ENCODE measurements around the gene FBXL7. TPM values are rescaled to one million over a fixed set of nuclear protein-coding genes. Genes with fewer than 3 reads are reported as not detected.

Gene FBXL7
- total RNA-seq, 2 experiments from 2014 or later, result not detected

DNA sequence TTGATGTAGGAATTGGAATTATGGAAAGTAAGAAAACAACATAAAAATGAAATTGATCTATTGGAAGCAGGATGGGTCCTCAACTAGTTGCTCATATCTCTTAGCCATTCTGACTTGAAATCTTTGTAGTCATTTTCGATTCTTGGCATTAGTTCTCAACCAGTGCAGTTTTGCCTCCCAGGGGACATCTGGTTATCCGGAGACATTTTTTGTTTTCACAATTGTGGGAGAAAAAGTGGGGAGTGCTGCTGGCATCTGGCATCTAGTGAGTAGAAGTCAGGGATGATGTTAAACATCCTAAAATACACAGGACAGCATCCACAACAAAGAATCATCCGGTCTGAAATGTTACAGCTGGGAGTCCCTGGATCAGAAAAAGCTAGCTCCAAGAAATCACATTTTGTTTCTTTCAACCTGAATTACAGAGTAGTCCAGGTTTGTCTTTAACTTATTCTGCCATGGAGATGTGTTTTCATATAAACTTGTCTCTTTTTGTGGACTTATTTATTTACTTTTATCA, 74.9 kb downstream of the FBXL7 start:
- Mint-ChIP-seq H3K36me3 (ENCODE audit: low read depth) (no peaks in the 10 kb centered on the region), H3K27me3 (ENCODE audit: low read depth) (no peaks in the 10 kb centered on the region)
- intact Hi-C loops (cut with micrococcal nuclease), result no loop called here

GRCh38 chr5:15575666-15576065, 75.7 kb downstream of the FBXL7 start:
- no peaks in the 10 kb centered on the region for H3K4me1 Mint-ChIP-seq (ENCODE audit: low read depth)

More for the DNA sequence above, 74.9 kb downstream of the FBXL7 start:
- CTCF ChIA-PET, result no interaction called here
- Mint-ChIP-seq H3K4me1 (ENCODE audit: low read depth) (no peaks in the 10 kb centered on the region), H3K4me3 (no peak overlapping the region), H3K27ac (no peak overlapping the region), H3K9me3 (peaks cover 3% of the 10 kb centered on the region)
- no peak for DNase-seq

GRCh38 chr5:15577132-15577531, 77.2 kb downstream of the FBXL7 start:
- H3K27ac Mint-ChIP-seq, result no peak overlapping the region
- DNase-seq, result no peak
- H3K4me3 Mint-ChIP-seq, result no peak overlapping the region
- intact Hi-C loops (cut with micrococcal nuclease), result no loop called here
- no peaks in the 10 kb centered on the region for H3K4me1 Mint-ChIP-seq (ENCODE audit: low read depth)
- H3K27me3 Mint-ChIP-seq (ENCODE audit: low read depth), result no peaks in the 10 kb centered on the region
- CTCF ChIA-PET, result no interaction called here
- H3K9me3 Mint-ChIP-seq, result no peaks in the 10 kb centered on the region
- no peaks in the 10 kb centered on the region for H3K36me3 Mint-ChIP-seq (ENCODE audit: low read depth)

More at GRCh38 chr5:15575666-15576065, 75.7 kb downstream of the FBXL7 start:
- H3K27ac Mint-ChIP-seq, result no peak overlapping the region
- CTCF ChIA-PET, result no interaction called here
- intact Hi-C loops (cut with micrococcal nuclease), result no loop called here
- H3K36me3 Mint-ChIP-seq (ENCODE audit: low read depth), result no peaks in the 10 kb centered on the region
- no peaks in the 10 kb centered on the region for H3K27me3 Mint-ChIP-seq (ENCODE audit: low read depth)
- no peak for DNase-seq
- H3K4me3 Mint-ChIP-seq, result no peak overlapping the region
- no peaks in the 10 kb centered on the region for H3K9me3 Mint-ChIP-seq

DNA sequence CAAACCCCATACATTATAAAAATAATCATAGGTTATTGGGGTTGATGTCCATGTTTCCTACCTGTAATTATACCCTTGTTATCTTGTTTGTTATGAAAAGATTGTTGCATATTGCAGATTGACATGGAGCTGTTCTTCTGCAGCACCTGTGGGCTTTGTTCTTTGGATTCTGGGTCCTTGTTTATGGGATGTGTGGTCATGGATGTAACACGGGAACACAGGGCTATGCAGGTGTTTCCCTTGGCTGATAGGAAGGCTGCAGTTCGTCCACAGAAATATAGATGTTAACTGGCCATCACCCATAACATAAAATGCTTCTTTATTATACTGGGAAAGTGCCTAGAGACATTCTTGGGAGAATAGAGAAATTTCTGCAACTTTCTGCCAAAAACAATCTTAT, 77.9 kb downstream of the FBXL7 start:
- intact Hi-C loops (cut with micrococcal nuclease), result no loop called here
- Mint-ChIP-seq H3K9me3 (no peaks in the 10 kb centered on the region), H3K4me3 (no peak overlapping the region), H3K27me3 (ENCODE audit: low read depth) (no peaks in the 10 kb centered on the region), H3K36me3 (ENCODE audit: low read depth) (no peaks in the 10 kb centered on the region), H3K27ac (no peak overlapping the region), H3K4me1 (ENCODE audit: low read depth) (no peaks in the 10 kb centered on the region)
- DNase-seq, result no peak
- CTCF ChIA-PET, result no interaction called here

DNA sequence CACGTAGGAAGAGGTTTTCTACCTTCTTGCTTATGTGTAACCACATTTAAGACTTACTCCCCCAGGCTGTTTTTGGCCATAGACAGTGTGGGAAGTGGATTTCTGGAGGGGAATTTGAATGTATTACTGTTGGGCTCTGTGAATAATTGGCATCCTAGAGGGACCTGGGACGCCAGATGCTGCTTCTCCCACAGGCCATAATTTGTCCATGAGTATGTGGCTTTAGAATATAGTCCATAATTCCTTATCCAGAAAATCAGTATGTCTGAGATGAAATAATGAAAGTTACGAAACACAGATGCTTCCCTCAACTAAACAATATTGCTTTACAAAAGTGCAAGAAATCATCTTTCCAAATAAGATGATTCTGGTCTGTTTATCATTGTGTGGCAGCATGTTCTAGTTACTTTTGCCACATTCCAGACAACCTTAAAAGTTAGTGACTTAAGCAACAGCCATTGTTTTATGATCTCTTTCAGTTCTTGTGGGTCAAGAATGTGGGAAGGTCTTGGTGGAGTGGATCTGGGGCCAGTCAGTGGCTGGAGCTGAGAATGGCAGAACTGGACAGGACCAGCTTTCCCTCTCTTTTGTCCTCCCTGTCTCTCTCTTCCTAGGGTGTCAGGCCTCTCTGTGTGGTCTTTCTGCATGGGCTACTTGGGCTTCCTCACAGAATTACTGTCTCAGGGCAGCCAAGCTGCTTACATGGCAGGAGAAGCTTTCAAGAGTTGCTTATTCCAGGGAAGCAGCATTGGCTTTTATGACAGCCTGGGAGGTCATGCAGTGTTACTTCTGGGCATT, 79.4 kb downstream of the FBXL7 start:
- CTCF ChIA-PET, result no interaction called here
- no peak for DNase-seq
- no peaks in the 10 kb centered on the region for H3K27me3 Mint-ChIP-seq (ENCODE audit: low read depth)
- H3K36me3 Mint-ChIP-seq (ENCODE audit: low read depth), result no peaks in the 10 kb centered on the region
- intact Hi-C loops (cut with micrococcal nuclease), result no loop called here
- no peaks in the 10 kb centered on the region for H3K4me1 Mint-ChIP-seq (ENCODE audit: low read depth)
- no peak overlapping the region for H3K27ac Mint-ChIP-seq
- H3K4me3 Mint-ChIP-seq, result no peak overlapping the region
- peaks cover 6% of the 10 kb centered on the region for H3K9me3 Mint-ChIP-seq

- CTCF ChIA-PET, result no interaction called here
- intact Hi-C loops (cut with micrococcal nuclease), result no loop called here
- H3K27me3 Mint-ChIP-seq (ENCODE audit: low read depth), result no peaks in the 10 kb centered on the region
- no peak overlapping the region for H3K27ac Mint-ChIP-seq
- H3K4me1 Mint-ChIP-seq (ENCODE audit: low read depth), result no peaks in the 10 kb centered on the region
- H3K4me3 Mint-ChIP-seq, result no peak overlapping the region
- H3K36me3 Mint-ChIP-seq (ENCODE audit: low read depth), result no peaks in the 10 kb centered on the region
- H3K9me3 Mint-ChIP-seq, result peaks cover 7% of the 10 kb centered on the region
- DNase-seq, result no peak
Measured at GRCh38 chr5:15584528-15584927, 84.5 kb downstream of the FBXL7 start.

GRCh38 chr5:15585128-15585527, 85.1 kb downstream of the FBXL7 start:
- H3K4me1 Mint-ChIP-seq (ENCODE audit: low read depth), result no peaks in the 10 kb centered on the region
- no peaks in the 10 kb centered on the region for H3K36me3 Mint-ChIP-seq (ENCODE audit: low read depth)
- H3K9me3 Mint-ChIP-seq, result peaks cover 7% of the 10 kb centered on the region
- intact Hi-C loops (cut with micrococcal nuclease), result no loop called here
- no peak overlapping the region for H3K27ac Mint-ChIP-seq
- DNase-seq, result no peak
- no peaks in the 10 kb centered on the region for H3K27me3 Mint-ChIP-seq (ENCODE audit: low read depth)
- H3K4me3 Mint-ChIP-seq, result no peak overlapping the region
- CTCF ChIA-PET, result interaction anchor here (1.0 kb wide), 1 partner anchor 12 kb away, joined by 4 read pairs; no protein-coding TSS in a partner anchor

- CTCF ChIA-PET, result interaction anchor here (1.0 kb wide), 1 partner anchor 11 kb away, joined by 4 read pairs; no protein-coding TSS in a partner anchor
- H3K27me3 Mint-ChIP-seq (ENCODE audit: low read depth), result no peaks in the 10 kb centered on the region
- no peaks in the 10 kb centered on the region for H3K36me3 Mint-ChIP-seq (ENCODE audit: low read depth)
- intact Hi-C loops (cut with micrococcal nuclease), result no loop called here
- H3K4me1 Mint-ChIP-seq (ENCODE audit: low read depth), result no peaks in the 10 kb centered on the region
- no peak for DNase-seq
- no peak overlapping the region for H3K27ac Mint-ChIP-seq
- no peak overlapping the region for H3K4me3 Mint-ChIP-seq
- peaks cover 7% of the 10 kb centered on the region for H3K9me3 Mint-ChIP-seq
Measured at GRCh38 chr5:15585841-15586591, 86.0 kb downstream of the FBXL7 start.

GRCh38 chr5:15587916-15588315, 87.9 kb downstream of the FBXL7 start:
- CTCF ChIA-PET, result no interaction called here
- no peaks in the 10 kb centered on the region for H3K36me3 Mint-ChIP-seq (ENCODE audit: low read depth)
- no peak overlapping the region for H3K4me3 Mint-ChIP-seq
- intact Hi-C loops (cut with micrococcal nuclease), result no loop called here
- DNase-seq, result no peak
- H3K27ac Mint-ChIP-seq, result no peak overlapping the region
- H3K27me3 Mint-ChIP-seq (ENCODE audit: low read depth), result no peaks in the 10 kb centered on the region
- H3K9me3 Mint-ChIP-seq, result peaks cover 7% of the 10 kb centered on the region
- H3K4me1 Mint-ChIP-seq (ENCODE audit: low read depth), result no peaks in the 10 kb centered on the region

DNA sequence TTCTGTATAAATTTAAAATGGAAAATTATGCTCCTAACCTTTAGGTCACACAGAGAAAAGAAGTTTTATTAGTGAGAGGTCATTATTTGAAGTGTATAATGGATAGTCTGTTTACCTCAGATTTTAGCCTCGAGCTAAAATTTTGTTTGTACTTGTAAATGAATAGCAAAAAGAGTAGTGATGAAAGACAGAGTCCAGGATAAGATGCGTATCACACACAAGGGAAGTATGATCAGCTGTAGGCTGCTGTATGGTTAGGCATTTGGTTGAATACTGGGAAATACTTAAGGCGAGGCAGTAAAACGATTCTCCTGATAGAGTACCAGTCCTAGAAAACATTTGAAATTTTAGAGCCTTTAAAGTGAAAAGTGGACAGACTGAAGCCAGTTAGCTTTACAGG, 92.7 kb downstream of the FBXL7 start:
- H3K4me3 Mint-ChIP-seq, result no peak overlapping the region
- CTCF ChIA-PET, result no interaction called here
- H3K4me1 Mint-ChIP-seq (ENCODE audit: low read depth), result no peaks in the 10 kb centered on the region
- no peaks in the 10 kb centered on the region for H3K9me3 Mint-ChIP-seq
- no peak overlapping the region for H3K27ac Mint-ChIP-seq
- intact Hi-C loops (cut with micrococcal nuclease), result no loop called here
- H3K27me3 Mint-ChIP-seq (ENCODE audit: low read depth), result no peaks in the 10 kb centered on the region
- no peaks in the 10 kb centered on the region for H3K36me3 Mint-ChIP-seq (ENCODE audit: low read depth)
- DNase-seq, result no peak

DNA sequence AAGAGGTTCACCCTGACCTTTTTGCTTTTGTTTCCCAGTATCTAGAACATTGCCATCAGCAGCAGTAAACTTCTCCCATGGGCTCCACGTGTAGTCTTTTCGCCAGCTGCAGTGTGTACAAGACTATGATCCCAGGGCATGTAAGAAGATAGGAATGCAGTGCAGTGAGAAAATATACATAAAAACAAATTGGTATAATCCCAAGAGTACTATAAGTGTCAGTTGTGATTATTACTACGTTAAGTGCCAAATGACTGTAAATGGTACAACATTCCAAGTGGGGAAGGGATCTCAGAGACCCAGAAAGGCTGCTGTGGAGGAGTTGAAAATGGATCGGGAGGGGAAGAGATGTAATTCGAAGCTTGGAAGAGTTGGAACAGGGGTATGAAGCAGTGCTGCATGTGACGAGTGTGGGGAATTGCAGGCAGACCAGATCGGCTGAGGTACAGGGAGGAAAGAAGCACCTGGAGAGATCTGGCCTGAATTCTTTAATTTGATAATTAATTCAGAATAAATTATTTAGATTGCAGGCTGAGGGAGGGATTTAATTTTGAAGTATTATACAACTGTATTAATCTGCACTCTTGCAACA, 95.1 kb downstream of the FBXL7 start:
- intact Hi-C loops (cut with micrococcal nuclease), result no loop called here
- no peaks in the 10 kb centered on the region for H3K4me1 Mint-ChIP-seq (ENCODE audit: low read depth)
- no peak overlapping the region for H3K27ac Mint-ChIP-seq
- H3K27me3 Mint-ChIP-seq (ENCODE audit: low read depth), result no peaks in the 10 kb centered on the region
- H3K36me3 Mint-ChIP-seq (ENCODE audit: low read depth), result no peaks in the 10 kb centered on the region
- H3K9me3 Mint-ChIP-seq, result peaks cover 2% of the 10 kb centered on the region
- H3K4me3 Mint-ChIP-seq, result no peak overlapping the region
- DNase-seq, result no peak
- CTCF ChIA-PET, result no interaction called here

DNA sequence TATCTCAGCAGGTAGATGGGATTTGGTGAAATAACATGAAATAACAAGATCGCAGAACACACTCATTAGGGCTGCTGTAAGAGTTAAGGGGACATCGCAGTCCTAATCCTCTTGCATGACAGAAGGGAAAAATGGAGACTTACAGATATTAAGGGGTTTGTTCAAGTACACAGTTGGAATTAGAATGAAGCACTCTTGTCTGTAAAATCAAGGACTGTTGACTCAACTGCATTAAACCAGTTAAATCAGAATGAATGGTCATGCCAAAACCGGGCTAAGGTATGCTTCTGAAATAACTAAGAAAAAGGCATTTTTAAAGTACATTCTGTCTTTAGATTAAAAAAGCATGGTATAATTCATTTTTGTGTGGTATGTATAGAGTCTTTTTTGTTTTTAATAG, 95.9 kb downstream of the FBXL7 start:
- Mint-ChIP-seq H3K27me3 (ENCODE audit: low read depth) (no peaks in the 10 kb centered on the region), H3K4me1 (ENCODE audit: low read depth) (no peaks in the 10 kb centered on the region), H3K27ac (no peak overlapping the region), H3K36me3 (ENCODE audit: low read depth) (no peaks in the 10 kb centered on the region), H3K4me3 (no peak overlapping the region), H3K9me3 (peaks cover 2% of the 10 kb centered on the region)
- intact Hi-C loops (cut with micrococcal nuclease), result no loop called here
- CTCF ChIA-PET, result no interaction called here
- DNase-seq, result no peak
